IPS-20b (cell line): Measurements from ENCODE around the gene CCL26.

ENCODE experiments used
- H3K27ac ChIP-seq: one replicate; pipeline ENCODE4 v1.5.1; 2013; ENCODE audit warnings: low read length
- H3K27me3 ChIP-seq: 2 replicates; pipeline ENCODE4 v1.6.1; 2013; ENCODE audit warnings: mild to moderate bottlenecking, low read length, inconsistent platforms; ENCODE audit not compliant: insufficient read depth
- H3K36me3 ChIP-seq: 2 replicates; pipeline ENCODE4 v1.6.1; 2013; ENCODE audit warnings: low read depth, mild to moderate bottlenecking, inconsistent platforms, low read length, moderate library complexity; ENCODE audit not compliant: insufficient read depth
- H3K4me1 ChIP-seq: 2 replicates; pipeline ENCODE4 v1.6.1; 2013; ENCODE audit warnings: mild to moderate bottlenecking, control low read depth, inconsistent platforms, low read length, moderate library complexity; ENCODE audit not compliant: insufficient read depth
- H3K4me3 ChIP-seq: 2 replicates; pipeline ENCODE4 v1.5.1; 2013; ENCODE audit warnings: mild to moderate bottlenecking, low read length, inconsistent platforms
- H3K9ac ChIP-seq: 2 replicates; pipeline ENCODE4 v1.6.1; 2013; ENCODE audit warnings: low read depth, mild to moderate bottlenecking, inconsistent platforms, low read length, moderate library complexity
- H3K9me3 ChIP-seq: 2 replicates; pipeline ENCODE4 v1.6.1; 2013; ENCODE audit warnings: mild to moderate bottlenecking, low read depth, low read length, inconsistent platforms; ENCODE audit not compliant: insufficient read depth

The CCL26 gene

GRCh38 chr7:75772081-75773077 is at the start of gene CCL26:
Gene CCL26, minus strand, starts transcription at chr7:75772211. Its CDS starts 35 bp downstream, at chr7:75772176.
- Histone ChIP-seq H3K4me1 (no peaks in the 10 kb centered on the region), H3K27me3 (no peaks in the 10 kb centered on the region), H3K9me3 (no peaks in the 10 kb centered on the region), H3K36me3 (no peaks in the 10 kb centered on the region), H3K9ac (no peak within 1 kb of the TSS), H3K4me3 (no peak within 1 kb of the TSS), H3K27ac (no peak within 1 kb of the TSS)

- H3K4me1 ChIP-seq: no peaks in the 10 kb centered on the region
Observed at GRCh38 chr7:75820688-75821087, 48.7 kb upstream of the CCL26 start.

GRCh38 chr7:75819711-75820110 is 47.7 kb upstream of the CCL26 start:
- H3K27ac ChIP-seq: no peak overlapping the region
- no peak overlapping the region for H3K4me3 ChIP-seq
- H3K4me1 ChIP-seq: no peaks in the 10 kb centered on the region
- H3K9me3 ChIP-seq: no peaks in the 10 kb centered on the region
- H3K9ac ChIP-seq: no peak overlapping the region
- no peaks in the 10 kb centered on the region for H3K36me3 ChIP-seq
- H3K27me3 ChIP-seq: no peaks in the 10 kb centered on the region; the same call in 1 of the 2 replicates

More at GRCh38 chr7:75820688-75821087, 48.7 kb upstream of the CCL26 start:
- no peaks in the 10 kb centered on the region; the same call in 1 of the 2 replicates for H3K27me3 ChIP-seq
- H3K9me3 ChIP-seq: no peaks in the 10 kb centered on the region
- H3K9ac ChIP-seq: no peak overlapping the region
- H3K27ac ChIP-seq: no peak overlapping the region
- no peak overlapping the region for H3K4me3 ChIP-seq
- H3K36me3 ChIP-seq: no peaks in the 10 kb centered on the region

GRCh38 chr7:75818472-75818871 is 46.5 kb upstream of the CCL26 start:
- Histone ChIP-seq H3K27me3 (no peaks in the 10 kb centered on the region; the same call in 1 of the 2 replicates), H3K4me1 (no peaks in the 10 kb centered on the region), H3K27ac (no peak overlapping the region)

GRCh38 chr7:75817116-75817515 is 45.1 kb upstream of the CCL26 start:
- no peak overlapping the region for H3K9ac ChIP-seq
- H3K4me1 ChIP-seq: no peaks in the 10 kb centered on the region

More at GRCh38 chr7:75818472-75818871, 46.5 kb upstream of the CCL26 start:
- H3K9me3 ChIP-seq: no peaks in the 10 kb centered on the region
- H3K36me3 ChIP-seq: no peaks in the 10 kb centered on the region
- H3K4me3 ChIP-seq: no peak overlapping the region
- no peak overlapping the region for H3K9ac ChIP-seq

GRCh38 chr7:75815418-75816064 is 43.5 kb upstream of the CCL26 start:
- Histone ChIP-seq H3K4me1 (no peaks in the 10 kb centered on the region), H3K27me3 (no peaks in the 10 kb centered on the region; the same call in 1 of the 2 replicates), H3K27ac (no peak overlapping the region), H3K4me3 (no peak overlapping the region), H3K9ac (no peak overlapping the region), H3K9me3 (no peaks in the 10 kb centered on the region), H3K36me3 (no peaks in the 10 kb centered on the region)

More at GRCh38 chr7:75817116-75817515, 45.1 kb upstream of the CCL26 start:
- Histone ChIP-seq H3K4me3 (no peak overlapping the region), H3K36me3 (no peaks in the 10 kb centered on the region), H3K27me3 (no peaks in the 10 kb centered on the region; the same call in 1 of the 2 replicates), H3K9me3 (no peaks in the 10 kb centered on the region), H3K27ac (no peak overlapping the region)

- Histone ChIP-seq H3K27ac (no peak overlapping the region), H3K4me1 (no peaks in the 10 kb centered on the region), H3K27me3 (no peaks in the 10 kb centered on the region; the same call in 1 of the 2 replicates), H3K4me3 (no peak overlapping the region), H3K9me3 (no peaks in the 10 kb centered on the region), H3K36me3 (no peaks in the 10 kb centered on the region), H3K9ac (no peak overlapping the region)
Observed at GRCh38 chr7:75814407-75814947, 42.5 kb upstream of the CCL26 start.

GRCh38 chr7:75813781-75814236 is 41.8 kb upstream of the CCL26 start, which contains the start of gene CCL24:
Gene CCL24, minus strand, starts transcription at chr7:75813806. Its CDS starts 91 bp downstream, at chr7:75813715.
- Histone ChIP-seq H3K9me3 (no peaks in the 10 kb centered on the region), H3K4me3 (no peak within 1 kb of the TSS), H3K36me3 (no peaks in the 10 kb centered on the region), H3K9ac (no peak within 1 kb of the TSS), H3K4me1 (no peaks in the 10 kb centered on the region), H3K27ac (no peak within 1 kb of the TSS), H3K27me3 (no peaks in the 10 kb centered on the region; the same call in 1 of the 2 replicates)

GRCh38 chr7:75813084-75813483 is 41.1 kb upstream of the CCL26 start:
- H3K36me3 ChIP-seq: no peaks in the 10 kb centered on the region
- no peak overlapping the region for H3K4me3 ChIP-seq
- H3K4me1 ChIP-seq: no peaks in the 10 kb centered on the region
- no peaks in the 10 kb centered on the region for H3K9me3 ChIP-seq
- H3K27ac ChIP-seq: no peak overlapping the region
- no peak overlapping the region for H3K9ac ChIP-seq
- no peaks in the 10 kb centered on the region; the same call in 1 of the 2 replicates for H3K27me3 ChIP-seq

GRCh38 chr7:75811894-75812678 is 40.1 kb upstream of the CCL26 start:
- Histone ChIP-seq H3K36me3 (no peaks in the 10 kb centered on the region), H3K4me1 (no peaks in the 10 kb centered on the region), H3K4me3 (no peak overlapping the region), H3K27ac (no peak overlapping the region), H3K27me3 (no peaks in the 10 kb centered on the region; the same call in 1 of the 2 replicates), H3K9ac (no peak overlapping the region), H3K9me3 (no peaks in the 10 kb centered on the region)

GRCh38 chr7:75809396-75809795 is 37.4 kb upstream of the CCL26 start:
- no peak overlapping the region for H3K27ac ChIP-seq
- no peak overlapping the region for H3K9ac ChIP-seq
- peaks cover 9% of the 10 kb centered on the region for H3K9me3 ChIP-seq

More at GRCh38 chr7:75809396-75809795, 37.4 kb upstream of the CCL26 start:
- H3K36me3 ChIP-seq: no peaks in the 10 kb centered on the region
- no peak overlapping the region for H3K4me3 ChIP-seq
- no peaks in the 10 kb centered on the region for H3K4me1 ChIP-seq
- H3K27me3 ChIP-seq: no peaks in the 10 kb centered on the region
